ENCODE data around the gene CCDC177.

Gene CCDC177

DNA sequence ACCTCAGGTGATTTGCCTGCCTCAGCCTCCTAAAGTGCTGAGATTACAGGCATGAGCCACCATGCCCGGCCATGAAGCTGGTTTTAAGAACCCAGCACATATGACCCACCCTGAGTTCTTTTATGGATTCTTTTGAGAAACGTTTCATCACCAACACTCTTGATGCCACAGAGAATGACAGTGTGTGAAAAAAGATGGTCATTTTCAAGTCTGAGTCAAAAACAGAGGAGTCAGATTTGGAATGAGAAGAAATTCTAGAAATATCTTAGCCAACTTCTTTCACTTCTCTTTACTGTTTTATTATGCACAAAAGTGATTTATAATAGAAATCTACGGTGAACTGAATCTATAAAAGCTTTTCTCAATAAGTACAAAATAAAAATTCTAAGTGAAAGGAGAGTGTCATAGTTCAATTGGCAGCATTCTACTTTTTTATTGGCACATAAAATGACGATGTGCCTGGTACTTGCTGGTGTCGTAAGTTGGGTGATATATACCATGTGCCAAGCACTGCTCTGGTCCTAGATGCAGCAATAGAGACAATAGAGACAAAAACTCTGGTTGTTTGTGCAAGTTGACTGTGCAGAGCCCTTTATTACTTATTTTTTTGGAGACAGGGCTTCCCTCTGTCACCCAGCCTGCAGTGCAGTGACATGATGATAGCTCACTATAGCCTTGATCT is 33.9 kb downstream of the CCDC177 start:
- in situ Hi-C loops (cut with HindIII; ENCODE audit: low pct_ligation_motif_present, low pct_unique_long_range_greater_than_20kb, low sequenced_read_pairs) = no loop called here
- DNase-seq = no peak

DNA sequence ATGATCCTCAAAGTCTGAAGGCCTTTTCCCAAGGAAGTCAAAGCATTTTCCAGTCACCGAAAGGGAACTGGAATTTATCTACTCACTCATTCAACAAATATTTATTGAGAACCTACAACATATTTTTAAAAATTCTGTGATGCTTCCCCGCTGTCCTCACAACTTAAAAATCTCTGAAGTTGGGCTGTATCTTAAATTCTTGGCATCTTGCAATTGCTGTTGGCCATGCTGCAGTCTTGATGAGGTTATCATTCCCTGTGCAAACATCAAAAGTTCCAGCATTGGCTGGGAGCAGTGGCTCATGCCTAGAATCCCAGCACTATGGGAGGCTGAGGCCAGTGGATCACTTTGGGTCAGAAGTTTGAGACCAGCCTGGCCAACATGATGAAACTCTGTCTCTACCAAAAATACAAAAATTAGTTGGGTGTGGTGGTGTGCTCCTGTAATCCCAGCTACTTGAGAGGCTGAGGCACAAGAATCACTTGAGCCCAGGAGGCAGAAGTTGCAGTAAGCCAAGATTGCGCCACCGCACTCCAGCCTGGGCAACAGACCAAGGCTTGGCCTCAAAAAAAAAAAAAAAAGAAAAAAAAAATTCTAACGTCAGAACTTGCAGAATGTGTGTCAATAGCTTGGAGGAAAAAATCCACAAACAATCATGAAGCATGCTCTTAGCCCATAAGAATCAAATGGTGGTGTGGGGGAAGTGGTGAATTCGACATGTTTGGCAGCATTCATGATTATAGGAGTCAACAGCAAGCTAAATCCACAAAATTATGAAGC is 34.9 kb downstream of the CCDC177 start:
- DNase-seq = no peak
- in situ Hi-C loops (cut with HindIII; ENCODE audit: low pct_ligation_motif_present, low pct_unique_long_range_greater_than_20kb, low sequenced_read_pairs) = no loop called here

DNA sequence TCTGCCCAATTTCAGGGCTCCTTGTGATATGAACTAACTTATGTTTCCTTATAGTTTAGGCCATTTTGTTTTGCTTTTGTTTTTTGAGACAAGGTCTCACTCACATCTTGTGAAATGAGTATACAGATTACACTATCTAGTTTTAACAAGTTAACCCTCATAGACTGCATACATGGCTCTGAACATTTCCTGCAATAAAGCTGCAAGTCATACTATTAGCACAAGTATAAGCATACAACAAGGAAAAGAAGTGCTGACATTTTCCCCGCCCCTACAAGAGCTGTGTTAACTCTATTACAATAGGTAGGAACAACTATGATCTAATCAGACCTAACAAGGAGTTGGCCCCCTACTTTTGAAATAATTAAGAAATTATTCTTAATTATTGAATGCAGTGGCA is 35.9 kb downstream of the CCDC177 start:
- in situ Hi-C loops (cut with HindIII; ENCODE audit: low pct_ligation_motif_present, low pct_unique_long_range_greater_than_20kb, low sequenced_read_pairs) = no loop called here
- DNase-seq = no peak

DNA sequence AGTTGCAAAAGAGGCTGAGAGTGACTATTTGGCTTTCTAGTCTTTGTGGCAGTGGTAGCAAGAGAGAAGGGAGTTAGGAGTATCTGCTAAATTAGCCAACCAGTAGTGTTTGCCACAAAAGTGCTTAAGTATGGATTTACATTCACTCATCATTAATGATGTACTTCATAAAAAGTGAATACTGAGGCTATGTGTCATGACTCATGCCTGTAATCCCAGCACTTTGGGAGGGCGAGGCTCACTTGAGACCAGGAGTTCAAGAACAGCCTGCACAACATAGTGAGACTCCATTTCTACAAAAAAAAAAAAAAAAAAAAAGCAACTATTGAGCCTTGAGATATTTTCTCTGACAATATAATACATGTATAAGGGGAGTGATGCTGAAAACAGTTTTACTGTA is 36.8 kb downstream of the CCDC177 start:
- in situ Hi-C loops (cut with HindIII; ENCODE audit: low pct_ligation_motif_present, low pct_unique_long_range_greater_than_20kb, low sequenced_read_pairs) = no loop called here
- no peak for DNase-seq

DNA sequence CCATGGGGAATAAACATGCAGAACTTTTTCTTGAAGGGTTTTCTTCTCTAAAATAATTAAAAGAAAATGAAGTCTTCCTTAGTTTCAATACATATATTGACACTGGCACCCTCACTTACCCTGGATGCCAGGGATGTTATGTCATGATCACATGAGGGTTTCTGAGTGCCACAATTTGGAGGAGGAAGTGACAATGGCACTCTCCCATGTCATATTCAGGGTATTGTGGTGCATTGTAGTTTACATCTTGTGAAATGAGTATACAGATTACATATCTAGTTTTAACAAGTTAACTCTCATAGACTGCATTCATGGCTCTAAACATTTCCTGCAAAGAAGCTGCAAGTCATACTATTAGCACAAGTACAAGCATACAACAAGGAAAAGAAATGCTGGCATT is 37.7 kb downstream of the CCDC177 start:
- in situ Hi-C loops (cut with HindIII; ENCODE audit: low pct_ligation_motif_present, low pct_unique_long_range_greater_than_20kb, low sequenced_read_pairs) = no loop called here
- no peak for DNase-seq

DNA sequence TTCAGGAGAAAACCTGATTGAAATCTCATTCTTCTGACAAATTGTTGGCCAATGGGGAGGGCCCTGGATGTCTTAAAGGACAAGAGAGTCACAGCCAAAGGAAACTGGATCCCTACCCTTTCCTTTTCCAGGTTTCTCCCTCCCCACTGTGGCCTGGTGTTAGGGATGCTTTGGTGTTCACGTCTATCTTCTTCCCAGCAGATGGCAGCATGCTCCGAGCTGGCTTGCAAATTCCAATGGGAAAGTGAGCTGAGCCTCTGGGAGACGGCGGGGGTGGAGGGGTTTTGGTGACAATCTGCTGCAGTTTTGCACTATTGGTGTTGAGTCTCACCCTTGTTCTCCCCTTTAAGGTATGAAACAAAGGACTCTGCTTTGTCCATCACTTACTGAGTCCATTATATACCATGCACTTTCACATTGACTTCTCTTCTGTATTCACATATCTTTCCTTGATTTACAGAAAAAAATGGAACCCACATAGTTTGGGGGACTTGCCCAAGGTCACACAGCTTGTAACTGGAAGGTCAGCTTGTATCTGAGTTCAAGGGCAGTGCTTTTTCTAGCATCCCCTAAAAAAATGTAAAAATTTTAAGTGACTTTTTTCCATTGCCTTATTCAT is 39.3 kb downstream of the CCDC177 start:
- in situ Hi-C loops (cut with HindIII; ENCODE audit: low pct_ligation_motif_present, low pct_unique_long_range_greater_than_20kb, low sequenced_read_pairs) = no loop called here
- peak; percentile 42 for DNase-seq

DNA sequence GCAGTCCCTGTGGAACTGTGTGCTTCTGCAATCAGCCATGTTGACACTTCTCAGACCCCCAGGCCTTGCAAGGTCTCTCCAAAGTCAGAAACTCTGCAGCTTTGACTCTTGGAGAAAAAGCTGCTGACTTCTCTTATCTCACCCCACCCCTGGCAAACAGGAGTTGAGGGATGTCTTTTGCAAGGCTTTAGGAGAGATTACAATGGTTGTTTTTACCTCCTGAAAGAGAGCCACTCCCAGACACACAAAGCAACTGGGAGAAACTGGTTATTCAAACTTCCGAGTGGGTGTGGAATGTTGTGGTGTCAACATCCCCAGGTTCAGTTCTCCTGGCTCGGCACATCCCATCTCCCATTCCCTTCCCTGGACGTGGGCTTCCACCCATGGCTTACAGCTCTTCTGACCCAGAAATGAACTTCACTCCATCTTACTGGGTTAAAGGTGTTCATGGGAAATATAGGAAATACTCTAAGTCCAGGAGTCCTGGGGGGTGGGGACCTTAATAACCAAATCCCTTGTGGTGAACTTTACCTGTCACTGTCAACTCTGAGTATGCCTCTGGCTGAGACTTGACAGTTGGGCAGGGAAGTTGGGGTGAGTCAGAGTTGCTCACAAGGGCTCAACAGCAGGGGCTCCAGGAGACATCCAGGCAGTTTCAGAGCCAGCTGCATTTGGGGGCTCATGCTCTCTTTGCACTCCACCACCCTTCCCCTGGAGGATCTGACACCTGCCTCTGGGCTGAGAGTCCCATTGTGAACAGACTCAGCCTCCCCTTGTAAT is 41.9 kb downstream of the CCDC177 start:
- in situ Hi-C loops (cut with HindIII; ENCODE audit: low pct_ligation_motif_present, low pct_unique_long_range_greater_than_20kb, low sequenced_read_pairs) = no loop called here
- DNase-seq = no peak

DNA sequence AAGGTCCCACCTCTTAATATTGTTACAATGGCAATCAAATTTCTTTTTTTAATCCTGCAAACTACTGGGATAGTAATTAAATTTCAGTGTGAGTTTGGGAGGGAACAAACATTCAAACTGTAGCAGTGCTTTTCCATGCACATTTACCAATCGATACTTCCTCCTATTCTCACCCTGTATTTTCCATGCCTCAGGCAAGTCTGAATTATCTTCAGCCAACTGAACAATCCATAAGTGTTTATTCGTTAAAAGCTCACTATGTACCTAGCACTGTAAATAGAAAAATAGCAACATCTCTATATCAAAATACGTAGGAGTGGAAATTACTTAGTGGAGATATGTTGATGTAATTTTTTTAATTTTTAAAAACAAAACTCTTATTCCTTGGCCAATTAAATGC is 43.5 kb downstream of the CCDC177 start:
- in situ Hi-C loops (cut with HindIII; ENCODE audit: low pct_ligation_motif_present, low pct_unique_long_range_greater_than_20kb, low sequenced_read_pairs) = no loop called here

DNA sequence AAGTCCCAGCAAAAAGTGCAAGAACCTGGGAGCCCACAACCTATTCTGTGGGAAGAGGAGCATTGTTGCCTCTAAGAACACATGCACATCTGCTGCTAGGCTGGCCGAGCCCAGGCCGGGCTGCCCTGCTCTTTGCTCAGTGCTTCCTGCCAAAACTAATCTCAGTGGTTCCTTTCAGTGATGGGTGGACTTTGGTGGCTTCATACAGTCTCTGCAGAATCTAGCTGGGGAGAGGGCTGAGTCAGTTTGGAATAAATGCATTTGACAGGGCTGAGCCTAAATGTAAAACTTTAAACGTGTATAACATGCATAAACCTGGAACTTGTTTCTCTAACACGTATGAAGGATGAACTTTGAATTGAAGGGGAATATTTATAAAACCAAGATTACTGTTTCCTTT is 44.6 kb downstream of the CCDC177 start:
- in situ Hi-C loops (cut with HindIII; ENCODE audit: low pct_ligation_motif_present, low pct_unique_long_range_greater_than_20kb, low sequenced_read_pairs) = no loop called here
- DNase-seq = no peak

More for the DNA sequence above, 43.5 kb downstream of the CCDC177 start:
- DNase-seq = no peak

DNA sequence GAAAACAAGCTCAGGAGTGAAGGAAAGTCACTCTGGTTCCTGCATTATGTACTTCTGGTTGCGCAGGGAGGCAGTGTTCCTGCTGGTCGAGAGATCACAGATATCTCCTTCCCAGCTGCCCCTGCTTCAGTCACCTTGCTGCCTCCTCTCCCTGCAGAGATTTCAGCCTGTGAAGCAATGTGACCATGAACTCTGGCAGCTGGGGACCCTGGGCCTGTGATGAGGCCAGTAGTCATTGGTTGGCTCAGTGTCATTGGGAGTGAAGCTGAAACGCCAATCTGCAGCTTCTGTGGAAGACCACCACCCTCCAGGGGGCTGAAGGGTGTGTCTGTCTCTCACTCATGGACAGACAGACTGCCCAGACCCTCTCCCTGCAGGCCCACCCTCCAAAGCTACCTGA is 45.1 kb downstream of the CCDC177 start:
- in situ Hi-C loops (cut with HindIII; ENCODE audit: low pct_ligation_motif_present, low pct_unique_long_range_greater_than_20kb, low sequenced_read_pairs) = no loop called here
- DNase-seq = no peak

DNA sequence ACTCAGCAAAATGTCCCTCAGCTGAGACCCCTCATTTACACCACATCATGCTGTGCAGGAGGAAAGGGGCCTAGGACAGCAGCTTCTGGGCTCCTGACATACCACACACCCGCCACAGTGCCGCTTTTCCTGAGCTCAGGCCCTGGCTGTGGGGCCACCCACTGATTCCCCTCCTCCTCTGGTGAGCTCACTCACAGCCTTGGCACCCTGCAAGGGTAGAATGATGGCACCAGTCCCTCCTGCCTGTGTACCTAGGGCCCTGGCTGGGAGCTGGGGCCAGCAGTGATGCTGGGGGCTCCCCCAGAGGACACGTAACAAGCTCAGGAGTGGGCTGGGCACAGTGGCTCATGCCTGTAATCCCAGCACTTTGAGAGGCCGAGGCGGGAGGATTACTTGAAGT is 45.7 kb downstream of the CCDC177 start:
- in situ Hi-C loops (cut with HindIII; ENCODE audit: low pct_ligation_motif_present, low pct_unique_long_range_greater_than_20kb, low sequenced_read_pairs) = no loop called here
- no peak for DNase-seq

DNA sequence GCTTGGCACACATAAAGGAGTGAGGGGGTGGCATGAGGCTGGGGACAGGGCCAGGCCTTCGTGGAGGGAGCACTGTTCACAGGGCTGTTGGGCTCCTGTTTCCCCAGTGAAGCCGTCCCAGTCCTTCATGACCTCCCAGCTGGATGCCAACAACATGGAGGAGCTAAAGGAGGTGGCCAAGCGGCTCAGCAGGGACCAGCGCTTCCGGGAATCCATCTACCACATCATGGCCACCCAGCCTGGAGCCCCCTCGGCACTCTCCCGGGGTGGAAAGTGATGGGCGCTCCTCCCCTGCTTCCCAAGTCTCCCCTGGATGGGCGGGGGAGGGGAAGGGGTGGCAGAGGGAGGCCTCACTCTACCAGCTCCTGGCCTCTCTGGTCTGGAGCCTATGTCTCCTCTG is 46.5 kb downstream of the CCDC177 start:
- no peak for DNase-seq
- in situ Hi-C loops (cut with HindIII; ENCODE audit: low pct_ligation_motif_present, low pct_unique_long_range_greater_than_20kb, low sequenced_read_pairs) = no loop called here

DNA sequence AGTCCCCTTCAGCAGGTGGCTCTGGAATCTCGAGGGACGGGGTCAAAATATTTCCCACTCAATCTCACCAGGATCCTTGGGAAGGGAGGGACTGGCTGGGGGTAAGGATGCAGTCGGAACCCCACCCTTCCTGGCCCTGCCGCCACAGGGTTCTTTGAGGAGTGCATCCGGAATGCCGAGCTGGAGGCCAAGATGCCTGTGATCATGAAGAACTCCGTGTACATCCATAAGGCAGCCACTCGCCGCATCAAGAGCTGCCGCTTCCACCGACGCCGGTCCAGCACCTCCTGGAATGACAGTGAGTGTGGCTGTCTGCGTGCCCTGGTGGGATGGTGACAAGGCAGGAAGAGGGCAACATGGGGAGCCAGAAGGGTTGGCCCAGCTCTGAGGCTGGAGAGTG is 47.0 kb downstream of the CCDC177 start:
- DNase-seq = no peak
- in situ Hi-C loops (cut with HindIII; ENCODE audit: low pct_ligation_motif_present, low pct_unique_long_range_greater_than_20kb, low sequenced_read_pairs) = no loop called here

DNA sequence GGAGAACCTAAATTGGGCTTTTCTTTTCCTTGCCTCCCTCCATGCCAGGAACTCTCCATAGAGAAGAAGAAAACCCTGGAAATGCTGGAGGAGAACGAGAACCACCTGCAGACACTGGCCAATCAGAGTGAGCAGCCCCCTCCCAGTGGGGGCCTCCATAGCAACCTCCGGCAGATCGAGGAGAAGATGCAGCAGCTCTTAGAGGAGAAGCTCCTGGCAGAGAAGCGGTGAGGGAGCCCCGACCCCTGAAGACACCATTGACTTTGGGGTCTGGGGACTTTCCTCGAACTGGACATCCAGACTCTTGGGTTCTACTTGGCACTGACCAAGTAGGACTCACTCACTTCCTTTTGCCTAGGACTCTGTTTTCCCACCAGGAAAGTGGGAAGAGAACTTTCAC is 48.8 kb downstream of the CCDC177 start:
- in situ Hi-C loops (cut with HindIII; ENCODE audit: low pct_ligation_motif_present, low pct_unique_long_range_greater_than_20kb, low sequenced_read_pairs) = no loop called here
- no peak for DNase-seq

DNA sequence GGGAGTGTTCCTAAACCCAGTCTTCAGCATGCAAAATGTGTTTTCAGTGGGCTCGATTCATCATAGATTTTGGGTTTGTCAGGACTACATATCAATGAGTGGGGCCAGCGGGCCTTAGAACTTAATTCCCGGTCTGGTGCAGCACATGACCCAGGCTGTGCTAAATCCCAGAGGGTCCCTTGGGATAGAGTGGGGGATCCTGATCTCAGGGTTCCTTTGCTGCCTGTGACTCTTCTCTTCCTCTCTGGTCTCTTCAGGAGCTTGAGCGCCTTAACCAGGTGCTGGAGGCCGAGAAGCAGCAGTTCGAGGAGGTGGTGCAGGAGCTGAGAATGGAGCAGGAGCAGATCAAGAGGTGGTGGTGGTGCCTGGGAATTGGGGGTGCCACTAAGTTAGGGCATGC is 52.6 kb downstream of the CCDC177 start:
- in situ Hi-C loops (cut with HindIII; ENCODE audit: low pct_ligation_motif_present, low pct_unique_long_range_greater_than_20kb, low sequenced_read_pairs) = no loop called here
- DNase-seq = no peak

Data from ACHN (cell line).